Measurements from ENCODE around the gene MYO1D. TPM values are rescaled to one million over a fixed set of nuclear protein-coding genes. Genes with fewer than 3 reads are reported as not detected.

The MYO1D gene
- total and polyA plus RNA-seq, 4 donors, result 22.0 to 75.8 (median 61.4) TPM

GRCh38 chr17:32636598-32637218 is 240.2 kb downstream of the MYO1D start:
- no peak overlapping the region for H3K9ac ChIP-seq (ENCODE audit: insufficient read depth in 1 of 2, low read length in 2 of 2)
- no peaks in the 10 kb centered on the region for H3K27me3 ChIP-seq (ENCODE audit: control insufficient read depth in 3 of 3, insufficient read depth in 3 of 3, low read length in 2 of 3)
- H3K4me3 ChIP-seq, result no peak overlapping the region
- no peak for ATAC-seq (ENCODE audit: insufficient read depth, low FRiP score)
- TF ChIP-seq CTCF (IDR thresholded peaks at IDR 0.05; ENCODE audit: control extremely low read depth, extremely low read depth), result no peak
- H3K4me1 ChIP-seq (ENCODE audit: control insufficient read depth in 5 of 5, insufficient read depth in 5 of 5, low read length in 5 of 5), result peaks cover 0 to 3% (median 0%) of the 10 kb centered on the region in 5 donors
- no peaks in the 10 kb centered on the region for H3K9me3 ChIP-seq (ENCODE audit: control insufficient read depth in 4 of 4, insufficient read depth in 3 of 4, low read length in 3 of 4)
- no peak for DNase-seq
- 89 to 91% methylated on average over 5 of the region's 5 CpGs for WGBS, 2 donors
- no peak overlapping the region for H3K27ac ChIP-seq (ENCODE audit: low read depth in 1 of 2, low read length in 1 of 2)
- peaks cover 0 to 2% (median 0%) of the 10 kb centered on the region in 4 donors for H3K36me3 ChIP-seq (ENCODE audit: control insufficient read depth in 4 of 4, insufficient read depth in 4 of 4, low read length in 4 of 4)

- no peak for ATAC-seq (ENCODE audit: insufficient read depth, low FRiP score)
These were observed 242.8 kb downstream of the MYO1D start for GRCh38 chr17:32634167-32634566.

GRCh38 chr17:32631341-32632096 is 245.4 kb downstream of the MYO1D start:
- ATAC-seq (ENCODE audit: insufficient read depth, low FRiP score), result no peak
- TF ChIP-seq CTCF (IDR thresholded peaks at IDR 0.05; ENCODE audit: control extremely low read depth, extremely low read depth), result no peak

More at GRCh38 chr17:32634167-32634566, 242.8 kb downstream of the MYO1D start:
- Histone ChIP-seq H3K27ac (ENCODE audit: low read depth in 1 of 2, low read length in 1 of 2) (no peak overlapping the region), H3K4me3 (no peak overlapping the region), H3K4me1 (ENCODE audit: control insufficient read depth in 5 of 5, insufficient read depth in 5 of 5, low read length in 5 of 5) (peaks cover 0 to 3% (median 0%) of the 10 kb centered on the region in 5 donors), H3K27me3 (ENCODE audit: control insufficient read depth in 3 of 3, insufficient read depth in 3 of 3, low read length in 2 of 3) (no peaks in the 10 kb centered on the region), H3K36me3 (ENCODE audit: control insufficient read depth in 4 of 4, insufficient read depth in 4 of 4, low read length in 4 of 4) (peaks cover 0 to 2% (median 0%) of the 10 kb centered on the region in 4 donors), H3K9me3 (ENCODE audit: control insufficient read depth in 4 of 4, insufficient read depth in 3 of 4, low read length in 3 of 4) (no peaks in the 10 kb centered on the region), H3K9ac (ENCODE audit: insufficient read depth in 1 of 2, low read length in 2 of 2) (no peak overlapping the region)
- TF ChIP-seq CTCF (IDR thresholded peaks at IDR 0.05; ENCODE audit: control extremely low read depth, extremely low read depth), result no peak
- no peak for DNase-seq
- WGBS, 2 donors, result 81 to 86% methylated on average over 3 of the region's 3 CpGs

More at GRCh38 chr17:32631341-32632096, 245.4 kb downstream of the MYO1D start:
- Histone ChIP-seq H3K27me3 (ENCODE audit: control insufficient read depth in 3 of 3, insufficient read depth in 3 of 3, low read length in 2 of 3) (no peaks in the 10 kb centered on the region), H3K4me1 (ENCODE audit: control insufficient read depth in 5 of 5, insufficient read depth in 5 of 5, low read length in 5 of 5) (peaks cover 0 to 20% (median 5%) of the 10 kb centered on the region in 5 donors), H3K9ac (ENCODE audit: insufficient read depth in 1 of 2, low read length in 2 of 2) (no peak overlapping the region), H3K4me3 (no peak overlapping the region), H3K27ac (ENCODE audit: low read depth in 1 of 2, low read length in 1 of 2) (no peak overlapping the region), H3K36me3 (ENCODE audit: control insufficient read depth in 4 of 4, insufficient read depth in 4 of 4, low read length in 4 of 4) (peaks cover 0 to 2% (median 0%) of the 10 kb centered on the region in 4 donors), H3K9me3 (ENCODE audit: control insufficient read depth in 4 of 4, insufficient read depth in 3 of 4, low read length in 3 of 4) (no peaks in the 10 kb centered on the region)
- WGBS, 2 donors, result 68 to 71% methylated on average over 6 of the region's 6 CpGs
- no peak for DNase-seq
